SH-SY5Y (cell line): ENCODE results near the gene PANK3.

Experiments used
- GATA2 ChIP-seq: IDR thresholded peaks from 2 replicates; pipeline ENCODE4 v1.6.1; 2011; ENCODE audit warnings: mild to moderate bottlenecking, low read depth, low read length
- GATA3 ChIP-seq: IDR thresholded peaks from 2 replicates; pipeline ENCODE4 v1.6.1; 2011; ENCODE audit warnings: low read depth, mild to moderate bottlenecking, low read length, moderate library complexity

PANK3 gene

GRCh38 chr5:168531987-168532864 lies 46.9 kb downstream of the PANK3 start:
- TF ChIP-seq GATA3 (no peak), GATA2 (no peak)

GRCh38 chr5:168531191-168531590 lies 48.0 kb downstream of the PANK3 start:
- no peak for TF ChIP-seq GATA3
- no peak for TF ChIP-seq GATA2

GRCh38 chr5:168530621-168531150 lies 48.5 kb downstream of the PANK3 start:
- TF ChIP-seq GATA3, result no peak

GRCh38 chr5:168529374-168530234 lies 49.6 kb downstream of the PANK3 start:
- TF ChIP-seq GATA2, result no peak
- no peak for TF ChIP-seq GATA3

GRCh38 chr5:168528521-168529373 lies 50.4 kb downstream of the PANK3 start, which contains the start of gene FBLL1:
Gene FBLL1 (plus strand): TSS chr5:168529305. CDS start chr5:168529505, 200 bp downstream.
- TF ChIP-seq GATA3 (no peak), GATA2 (0 out of 2 replicates have a peak, but pooled peaks have one; percentile 21)

- no peak for TF ChIP-seq GATA3
- no peak for TF ChIP-seq GATA2
These were observed 51.3 kb downstream of the PANK3 start for GRCh38 chr5:168527756-168528295.

- TF ChIP-seq GATA2, result no peak
- TF ChIP-seq GATA3, result no peak
These were observed 53.3 kb downstream of the PANK3 start for GRCh38 chr5:168525856-168526255.

GRCh38 chr5:168513861-168514428 lies 65.2 kb downstream of the PANK3 start:
- TF ChIP-seq GATA3, result no peak
- no peak for TF ChIP-seq GATA2

GRCh38 chr5:168502563-168503237 lies 76.5 kb downstream of the PANK3 start:
- TF ChIP-seq GATA3 (no peak), GATA2 (no peak)
